ENCODE data around the gene HEXD. TPM values are rescaled to one million over a fixed set of nuclear protein-coding genes. Genes with fewer than 3 reads are reported as not detected.

Gene HEXD
- total and polyA plus RNA-seq, 2 of the 8 experiments (the other 6 are each of a cell fraction or from before 2014, with no cell fraction given), result 20.6 to 21.8 TPM

GRCh38 chr17:82391496-82392066, 26.6 kb upstream of the HEXD start:
- DNase-seq (ENCODE audit: low read depth in 1 of 2, low spot score in 2 of 2), result no peak
- H2BK15ac ChIP-seq (ENCODE audit: low read length), result no peak overlapping the region
- no peak overlapping the region for H2BK5ac ChIP-seq (ENCODE audit: low read depth, low read length)
- H3K18ac ChIP-seq (ENCODE audit: extremely low read depth, low read length), result no peak overlapping the region
- no peak overlapping the region for H3K27ac ChIP-seq (ENCODE audit: low read depth, low read length)
- H3K4ac ChIP-seq (replicated peaks; ENCODE audit: insufficient read length, low read depth, low read length), result no peak overlapping the region
- ChIA-PET POLR2A (ENCODE audit: partially characterized antibody) (interaction anchor here (0.6 kb wide), 1 partner anchor 47 kb away, joined by 3 read pairs; no protein-coding TSS in a partner anchor), CTCF (ENCODE audit: partially characterized antibody) (interaction anchor here (0.5 to 1.2 kb wide), 2 partner anchors 18 to 39 kb away, joined by 3 to 5 read pairs; no protein-coding TSS in a partner anchor)
- no peaks in the 10 kb centered on the region for H3K23me2 ChIP-seq (ENCODE audit: low read depth, low read length)
- no peak overlapping the region for H2BK120ac ChIP-seq (replicated peaks; ENCODE audit: low read depth, low read length)
- FAIRE-seq, result no peak
- H3K4me3 ChIP-seq (ENCODE audit: extremely low read depth in 1 of 4, insufficient read depth in 2 of 4, low read depth in 3 of 4, low read length in 4 of 4), result no peak overlapping the region
- no peak overlapping the region for H2AK5ac ChIP-seq (ENCODE audit: low read depth, low read length)
- H2BK12ac ChIP-seq (ENCODE audit: low read depth, low read length), result no peak overlapping the region
- no peak overlapping the region for H4K5ac ChIP-seq (ENCODE audit: insufficient read length, low read depth, low read length)
- 97% methylated on average over 14 of the region's 23 CpGs; no CpG with 5 or more reads in 1 of the 2 experiments for WGBS, 2 experiments (ENCODE audit: extremely low coverage in 1 of 2, insufficient coverage in 1 of 2, insufficient read length in 1 of 2, insufficient replicate concordance in 2 of 2, low coverage in 1 of 2, low lambda C conversion rate in 2 of 2, missing lambda C conversion rate in 1 of 2)
- H3K79me2 ChIP-seq (ENCODE audit: control insufficient read depth in 1 of 2, insufficient read depth in 2 of 2, low read length in 2 of 2), result no peaks in the 10 kb centered on the region
- no peak overlapping the region for H4K8ac ChIP-seq (ENCODE audit: extremely low read depth, insufficient read depth, low read length)
- no peaks in the 10 kb centered on the region for H4K20me1 ChIP-seq (replicated peaks in 1 of 2; ENCODE audit: control insufficient read depth in 1 of 2, insufficient read depth in 2 of 2, low read length in 2 of 2)
- H3K4me2 ChIP-seq (ENCODE audit: insufficient read depth in 1 of 2, low read depth in 2 of 2, low read length in 2 of 2), result no peak overlapping the region
- TF ChIP-seq JUND (IDR thresholded peaks at IDR 0.05; ENCODE audit: low read length) (no peak), ZNF274 (IDR thresholded peaks at IDR 0.05; ENCODE audit: borderline replicate concordance, extremely low read depth, low read length) (no peak), SIN3A (conservative IDR thresholded peaks at IDR 0.05 in 1 of 2, IDR thresholded peaks at IDR 0.05 in 1 of 2; ENCODE audit: low read depth in 1 of 2, low read length in 2 of 2) (no peak)
- no peaks in the 10 kb centered on the region; a peak in 1 of 7 replicates for H3K4me1 ChIP-seq (replicated peaks in 1 of 4; ENCODE audit: control insufficient read depth in 3 of 4, insufficient read depth in 4 of 4, low read length in 3 of 4)
- no peak overlapping the region for H2BK20ac ChIP-seq (ENCODE audit: low read length)
- H2AFZ ChIP-seq (ENCODE audit: low read length), result no peak overlapping the region
- H3K9me3 ChIP-seq (ENCODE audit: insufficient read depth in 2 of 2, low read depth in 1 of 2, low read length in 1 of 2), result no peaks in the 10 kb centered on the region
- no peaks in the 10 kb centered on the region for H3K79me1 ChIP-seq (ENCODE audit: low read depth, low read length)
- H3K27me3 ChIP-seq (replicated peaks in 1 of 4; ENCODE audit: control insufficient read depth in 3 of 4, extremely low read depth in 1 of 4, insufficient read depth in 3 of 4, low read length in 3 of 4), result no peaks in the 10 kb centered on the region
- no peak overlapping the region for H3K9ac ChIP-seq (replicated peaks in 1 of 4; ENCODE audit: extremely low read depth in 1 of 4, low read depth in 3 of 4, low read length in 3 of 4)
- no peak overlapping the region for H3K14ac ChIP-seq (ENCODE audit: insufficient read length)
- H3K23ac ChIP-seq (ENCODE audit: insufficient read length), result no peak overlapping the region
- no peak overlapping the region for H4K91ac ChIP-seq (replicated peaks; ENCODE audit: insufficient read length, low read length)
- H3K56ac ChIP-seq (replicated peaks; ENCODE audit: insufficient read length, low read depth, low read length), result no peak overlapping the region
- H3K36me3 ChIP-seq (ENCODE audit: control insufficient read depth in 2 of 4, insufficient read depth in 4 of 4, low read length in 3 of 4), result 0 out of 8 replicates have a peak, but pooled peaks cover 0 to 2% (median 0%) of the 10 kb centered on the region in 4 experiments
